Trophoblast cell (in vitro differentiated cells and primary cell): ENCODE measurements around the gene ORM2.

ENCODE experiments used
- DNase-seq, 2 donors: peaks; one replicate each; pipeline ENCODE4 v3.0.0-alpha.2; 2016
- H2AFZ ChIP-seq: 2 replicates; pipeline ENCODE4 v1.6.1; 2013; ENCODE audit warnings: low read length, moderate library complexity, mild to moderate bottlenecking; ENCODE audit not compliant: insufficient read depth, poor library complexity
- H2AK5ac ChIP-seq: 2 replicates; pipeline ENCODE4 v1.6.1; 2013; ENCODE audit warnings: mild to moderate bottlenecking, low read length
- H2BK120ac ChIP-seq: 2 replicates; pipeline ENCODE4 v1.6.1; 2013; ENCODE audit warnings: low read length, mild to moderate bottlenecking, moderate library complexity; ENCODE audit not compliant: insufficient read depth, poor library complexity
- H2BK12ac ChIP-seq: 2 replicates; pipeline ENCODE4 v1.6.1; 2013; ENCODE audit warnings: mild to moderate bottlenecking, low read length, moderate library complexity
- H2BK5ac ChIP-seq: 2 replicates; pipeline ENCODE4 v1.6.1; 2013; ENCODE audit warnings: low read length, low read depth, moderate library complexity, mild to moderate bottlenecking; ENCODE audit not compliant: poor library complexity
- H3K14ac ChIP-seq: 2 replicates; pipeline ENCODE4 v1.6.1; 2013; ENCODE audit warnings: mild to moderate bottlenecking, low read length
- H3K18ac ChIP-seq: 2 replicates; pipeline ENCODE4 v1.6.1; 2013; ENCODE audit warnings: mild to moderate bottlenecking, low read length
- H3K23ac ChIP-seq: 2 replicates; pipeline ENCODE4 v1.6.1; 2013; ENCODE audit warnings: low read length
- H3K27ac ChIP-seq: 2 replicates; pipeline ENCODE4 v1.5.1; 2013; ENCODE audit warnings: low read depth, mild to moderate bottlenecking, inconsistent platforms, low read length, moderate library complexity
- H3K27me3 ChIP-seq: 2 replicates; pipeline ENCODE4 v1.6.1; 2013; ENCODE audit warnings: inconsistent platforms, mild to moderate bottlenecking, low read length, moderate library complexity; ENCODE audit not compliant: insufficient read depth
- H3K36me3 ChIP-seq, 2 experiments: 1 replicate in 1 of 2; 2 replicates in 1 of 2; pipeline ENCODE4 v1.6.1; 2013; ENCODE audit warnings: low read length in 2 of 2, mild to moderate bottlenecking in 2 of 2, moderate library complexity in 1 of 2; ENCODE audit not compliant: insufficient read depth in 2 of 2, control insufficient read depth in 1 of 2
- H3K4ac ChIP-seq: 2 replicates; pipeline ENCODE4 v1.6.1; 2013; ENCODE audit warnings: low read depth, mild to moderate bottlenecking, low read length, moderate library complexity
- H3K4me1 ChIP-seq, 2 experiments: 1 replicate in 1 of 2; 2 replicates in 1 of 2; pipeline ENCODE4 v1.6.1; 2013; ENCODE audit warnings: low read length in 2 of 2, mild to moderate bottlenecking in 2 of 2, moderate library complexity in 1 of 2; ENCODE audit not compliant: insufficient read depth in 2 of 2, control insufficient read depth in 1 of 2
- H3K4me2 ChIP-seq: 2 replicates; pipeline ENCODE4 v1.6.1; 2013; ENCODE audit warnings: inconsistent platforms, mild to moderate bottlenecking, low read length, moderate library complexity
- H3K4me3 ChIP-seq: 2 replicates; pipeline ENCODE4 v1.5.1; 2013; ENCODE audit warnings: mild to moderate bottlenecking, low read depth, low read length, inconsistent platforms
- H3K79me1 ChIP-seq: one replicate; pipeline ENCODE4 v1.6.1; 2013; ENCODE audit warnings: low read length
- H3K79me2 ChIP-seq: 2 replicates; pipeline ENCODE4 v1.6.1; 2013; ENCODE audit warnings: low read length, mild to moderate bottlenecking; ENCODE audit not compliant: control insufficient read depth, insufficient read depth, poor library complexity
- H3K9ac ChIP-seq: 2 replicates; pipeline ENCODE4 v1.6.1; 2013; ENCODE audit warnings: mild to moderate bottlenecking, low read length
- H3K9me3 ChIP-seq: 2 replicates; pipeline ENCODE4 v1.6.1; 2013; ENCODE audit warnings: low read depth, mild to moderate bottlenecking, control low read depth, inconsistent platforms, low read length; ENCODE audit not compliant: insufficient read depth
- H4K12ac ChIP-seq: 2 replicates; pipeline ENCODE4 v1.6.1; 2013; ENCODE audit warnings: low read depth, mild to moderate bottlenecking, low read length, moderate library complexity
- H4K8ac ChIP-seq: 2 replicates; pipeline ENCODE4 v1.6.1; 2013; ENCODE audit warnings: low read depth, mild to moderate bottlenecking, low read length, moderate library complexity
- H4K91ac ChIP-seq: one replicate; pipeline ENCODE4 v1.6.1; 2013; ENCODE audit warnings: low read depth, mild to moderate bottlenecking, low read length, moderate library complexity
- WGBS: extraction: QIAGEN DNeasy Blood & Tissue Kit; methylation state at CpG from one replicate; pipeline ENCODE4 v1.1.7; 2013; ENCODE audit warnings: missing lambda C conversion rate; ENCODE audit not compliant: insufficient read length, insufficient coverage; ENCODE audit errors: extremely low coverage; 5-methylcytosine and 5-hydroxymethylcytosine counted together

The ORM2 gene

GRCh38 chr9:114350636-114351401, 21.1 kb downstream of the ORM2 start:
- H4K91ac ChIP-seq = no peak overlapping the region
- H2AFZ ChIP-seq = no peak overlapping the region
- no peak overlapping the region for H3K23ac ChIP-seq
- H3K4ac ChIP-seq = no peak overlapping the region
- no peak overlapping the region for H3K9ac ChIP-seq
- no peak overlapping the region for H3K4me3 ChIP-seq
- H4K8ac ChIP-seq = no peak overlapping the region
- no peaks in the 10 kb centered on the region for H3K27me3 ChIP-seq
- no peak overlapping the region for H3K18ac ChIP-seq
- peaks cover 6% of the 10 kb centered on the region for H3K79me1 ChIP-seq
- no peaks in the 10 kb centered on the region for H3K79me2 ChIP-seq
- H3K36me3 ChIP-seq = peaks cover 36 to 37% of the 10 kb centered on the region in 2 experiments
- no peak overlapping the region for H3K4me2 ChIP-seq
- WGBS = no CpG with 5 or more reads among the region's 16 CpGs
- DNase-seq = no peak
- H3K27ac ChIP-seq = no peak overlapping the region
- H4K12ac ChIP-seq = no peak overlapping the region
- H2BK5ac ChIP-seq = no peak overlapping the region
- peaks cover 12 to 16% of the 10 kb centered on the region in 2 experiments for H3K4me1 ChIP-seq
- H2BK12ac ChIP-seq = no peak overlapping the region
- H3K14ac ChIP-seq = no peak overlapping the region
- peaks cover 2% of the 10 kb centered on the region for H3K9me3 ChIP-seq
- H2AK5ac ChIP-seq = peak overlapping the region; percentile 1
- H2BK120ac ChIP-seq = no peak overlapping the region

GRCh38 chr9:114351932-114352331, 22.3 kb downstream of the ORM2 start:
- no peak overlapping the region for H3K27ac ChIP-seq

GRCh38 chr9:114355821-114356220, 26.2 kb downstream of the ORM2 start:
- Histone ChIP-seq H3K23ac (no peak overlapping the region), H3K9ac (no peak overlapping the region), H2BK120ac (no peak overlapping the region), H2AFZ (no peak overlapping the region), H3K14ac (no peak overlapping the region), H3K4me1 (no peaks in the 10 kb centered on the region), H2BK5ac (no peak overlapping the region), H3K9me3 (no peaks in the 10 kb centered on the region), H3K4me2 (no peak overlapping the region), H3K79me1 (no peaks in the 10 kb centered on the region), H3K4me3 (no peak overlapping the region), H3K27me3 (no peaks in the 10 kb centered on the region), H3K36me3 (peaks cover 40 to 49% of the 10 kb centered on the region in 2 experiments), H3K4ac (no peak overlapping the region), H4K91ac (no peak overlapping the region), H3K79me2 (no peaks in the 10 kb centered on the region), H3K18ac (no peak overlapping the region), H4K8ac (no peak overlapping the region), H3K27ac (no peak overlapping the region), H2AK5ac (no peak overlapping the region), H4K12ac (no peak overlapping the region), H2BK12ac (no peak overlapping the region)
- DNase-seq = peak in 1 of 2 donors; percentile 74
- no CpG with 5 or more reads among the region's 6 CpGs for WGBS

More at GRCh38 chr9:114351932-114352331, 22.3 kb downstream of the ORM2 start:
- no CpG with 5 or more reads among the region's 4 CpGs for WGBS
- no peak overlapping the region for H3K4me3 ChIP-seq
- H4K91ac ChIP-seq = no peak overlapping the region
- no peaks in the 10 kb centered on the region for H3K27me3 ChIP-seq
- no peak overlapping the region for H3K18ac ChIP-seq
- H4K12ac ChIP-seq = no peak overlapping the region
- no peak overlapping the region for H3K4me2 ChIP-seq
- peaks cover 35 to 38% of the 10 kb centered on the region in 2 experiments for H3K36me3 ChIP-seq
- no peak overlapping the region for H2BK5ac ChIP-seq
- H4K8ac ChIP-seq = no peak overlapping the region
- H3K4me1 ChIP-seq = peaks cover 12 to 16% of the 10 kb centered on the region in 2 experiments
- no peak overlapping the region for H2BK120ac ChIP-seq
- H3K79me1 ChIP-seq = peaks cover 6% of the 10 kb centered on the region
- no peak for DNase-seq
- H3K79me2 ChIP-seq = no peaks in the 10 kb centered on the region
- no peak overlapping the region for H3K9ac ChIP-seq
- no peak overlapping the region for H2BK12ac ChIP-seq
- H3K4ac ChIP-seq = no peak overlapping the region
- no peak overlapping the region for H3K14ac ChIP-seq
- no peak overlapping the region for H3K23ac ChIP-seq
- no peak overlapping the region for H2AFZ ChIP-seq
- H3K9me3 ChIP-seq = peaks cover 2% of the 10 kb centered on the region
- no peak overlapping the region for H2AK5ac ChIP-seq

- Histone ChIP-seq H3K4ac (no peak overlapping the region), H3K14ac (no peak overlapping the region), H2BK120ac (no peak overlapping the region), H4K12ac (no peak overlapping the region), H3K9me3 (no peaks in the 10 kb centered on the region), H3K27me3 (no peaks in the 10 kb centered on the region), H3K9ac (no peak overlapping the region), H3K79me1 (no peaks in the 10 kb centered on the region), H4K91ac (no peak overlapping the region), H3K4me3 (no peak overlapping the region), H3K23ac (no peak overlapping the region), H4K8ac (no peak overlapping the region), H3K18ac (no peak overlapping the region), H3K4me1 (no peaks in the 10 kb centered on the region), H3K4me2 (no peak overlapping the region), H3K36me3 (peaks cover 45 to 58% of the 10 kb centered on the region in 2 experiments), H2AFZ (no peak overlapping the region), H2BK5ac (no peak overlapping the region), H3K79me2 (no peaks in the 10 kb centered on the region), H3K27ac (no peak overlapping the region), H2AK5ac (no peak overlapping the region), H2BK12ac (no peak overlapping the region)
- no CpG with 5 or more reads among the region's 6 CpGs for WGBS
- DNase-seq = no peak
Measured at GRCh38 chr9:114356792-114357191, 27.1 kb downstream of the ORM2 start.
